Measurements from ENCODE around the gene MICA. TPM values are rescaled to one million over a fixed set of nuclear protein-coding genes. Genes with fewer than 3 reads are reported as not detected.
"Not testable (repeated sequence)": the region's sequence is repeated elsewhere in the genome, so short reads cannot be mapped to it uniquely, and the experiment has no call there.

The MICA gene
- polyA plus RNA-seq, 2 of the 4 experiments (the other 2 are of a cell fraction): 20.5 to 22.8 TPM

GRCh38 chr6:31396422-31397152 is 6.8 kb upstream of the MICA start:
- 36% methylated on average over 10 of the region's 11 CpGs for WGBS (ENCODE audit: missing lambda C conversion rate)
- Histone ChIP-seq H3K9me3 (no peaks in the 10 kb centered on the region), H3K4me2 (peak overlapping the region; percentile 56; the same call in 1 of the 3 replicates), H3K4me1 (peaks cover 14% of the 10 kb centered on the region), H3K27ac (no peak overlapping the region), H3K4me3 (no peak overlapping the region)
- CTCF ChIA-PET: interaction anchor here (0.7 to 10.2 kb wide), 4 partner anchors 15 to 289 kb away, joined by 3 to 108 read pairs (median 4); no protein-coding TSS in a partner anchor
- DNase-seq (ENCODE audit: low read depth in 1 of 2, low spot score in 1 of 2): peak; percentile 43 to 66
- no peak for FAIRE-seq
- POLR2A ChIA-PET: no interaction called here
- no peak for TF ChIP-seq E2F6 (IDR thresholded peaks at IDR 0.05; ENCODE audit: borderline replicate concordance, low read depth)
- TF ChIP-seq ZFP36 (IDR thresholded peaks at IDR 0.05; ENCODE audit: borderline replicate concordance, partially characterized antibody): no peak
- TF ChIP-seq TFCP2L1 (CRISPR knock-in tag; IDR thresholded peaks at IDR 0.05): no peak
- peak; percentile 55 for TF ChIP-seq CTCF (IDR thresholded peaks at IDR 0.05)
- no peak for TF ChIP-seq CEBPB (IDR thresholded peaks at IDR 0.05)
- TF ChIP-seq ELK1 (IDR thresholded peaks at IDR 0.05; ENCODE audit: low read depth, low read length): no peak
- no peak for TF ChIP-seq CBX8 (IDR thresholded peaks at IDR 0.05)
- peak; percentile 47 to 58; a peak in 4 of 5 replicates for TF ChIP-seq RAD21 (conservative IDR thresholded peaks at IDR 0.05 in 1 of 2, IDR thresholded peaks at IDR 0.05 in 1 of 2)
- no peak for TF ChIP-seq POLR2A (IDR thresholded peaks at IDR 0.05; ENCODE audit: low read length)
- TF ChIP-seq CHD4 (IDR thresholded peaks at IDR 0.05; ENCODE audit: borderline replicate concordance): no peak
- no peak for TF ChIP-seq MAX (IDR thresholded peaks at IDR 0.05)
- TF ChIP-seq SMC3 (IDR thresholded peaks at IDR 0.05): peak; percentile 32; the same call in 1 of the 3 replicates
- no peak for TF ChIP-seq KDM5A (IDR thresholded peaks at IDR 0.05)
- TF ChIP-seq ZSCAN20 (CRISPR knock-in tag; IDR thresholded peaks at IDR 0.05): no peak
- peak; percentile 54 to 57; a peak in 5 of 6 replicates for ATAC-seq

- Histone ChIP-seq H3K4me2 (peak overlapping the region; percentile 56; the same call in 2 of the 3 replicates), H3K4me1 (peaks cover 20% of the 10 kb centered on the region)
- H3K4me3 ChIP-seq; H3K27ac ChIP-seq; H3K9me3 ChIP-seq; POLR2A ChIA-PET; DNase-seq (ENCODE audit: low read depth in 1 of 2, low spot score in 1 of 2); FAIRE-seq; ATAC-seq: not testable (repeated sequence)
- CTCF ChIA-PET: interaction anchor here (0.7 to 10.2 kb wide), 6 partner anchors 9 to 134 kb away, joined by 3 to 108 read pairs (median 4); no protein-coding TSS in a partner anchor
- 24% methylated on average over 8 of the region's 8 CpGs for WGBS (ENCODE audit: missing lambda C conversion rate)
These were observed 6.3 kb upstream of the MICA start for GRCh38 chr6:31397153-31397499.

GRCh38 chr6:31397901-31398525 is 5.4 kb upstream of the MICA start:
- ATAC-seq (no peak), FAIRE-seq (no peak), DNase-seq (ENCODE audit: low read depth in 1 of 2, low spot score in 1 of 2) (no peak)
- CTCF ChIA-PET: interaction anchor here (0.6 to 10.2 kb wide), 9 partner anchors 9 to 201 kb away, joined by 3 to 108 read pairs (median 3); no protein-coding TSS in a partner anchor
- Histone ChIP-seq H3K9me3 (no peaks in the 10 kb centered on the region), H3K4me2 (peak overlapping the region; percentile 23; the same call in 1 of the 3 replicates), H3K4me1 (peaks cover 28% of the 10 kb centered on the region), H3K27ac (no peak overlapping the region), H3K4me3 (no peak overlapping the region)
- POLR2A ChIA-PET: no interaction called here
- WGBS (ENCODE audit: missing lambda C conversion rate): 75% methylated on average over 10 of the region's 10 CpGs
- TF ChIP-seq GATA3 (IDR thresholded peaks at IDR 0.05; ENCODE audit: borderline replicate concordance): no peak
- TF ChIP-seq HES2 (IDR thresholded peaks at IDR 0.05): no peak
- TF ChIP-seq ZNF302 (CRISPR knock-in tag; IDR thresholded peaks at IDR 0.05): no peak
- TF ChIP-seq HMGXB4 (CRISPR knock-in tag; IDR thresholded peaks at IDR 0.05; ENCODE audit: borderline replicate concordance): no peak
- no peak for TF ChIP-seq ZC3H11A (IDR thresholded peaks at IDR 0.05)
- no peak for TF ChIP-seq HDAC2 (IDR thresholded peaks at IDR 0.05)
- TF ChIP-seq ZFP36 (IDR thresholded peaks at IDR 0.05; ENCODE audit: borderline replicate concordance, partially characterized antibody): no peak
- TF ChIP-seq MYC (IDR thresholded peaks at IDR 0.05; ENCODE audit: borderline replicate concordance, low read length): no peak
- TF ChIP-seq NR3C1 (IDR thresholded peaks at IDR 0.05): no peak
- no peak for TF ChIP-seq PBX3 (IDR thresholded peaks at IDR 0.05)
